Measurements from ENCODE around the gene PKNOX1.
A peak's percentile ranks its signal among the peaks of the same experiment; 100 is the strongest.
"Not testable (repeated sequence)": the region's sequence is repeated elsewhere in the genome, so short reads cannot be mapped to it uniquely, and the experiment has no call there.

Gene PKNOX1

GRCh38 chr21:42938606-42938995 lies 35.8 kb upstream of the PKNOX1 start:
- H3K36me3 ChIP-seq (replicated peaks); in situ Hi-C loops (cut with MboI; ENCODE audit: low sequenced_read_pairs); H3K4me1 ChIP-seq; DNase-seq (ENCODE audit: low spot score in 2 of 2); H3K27me3 ChIP-seq (ENCODE audit: low read depth); H3K9me3 ChIP-seq; H3K4me3 ChIP-seq: not testable (repeated sequence)

DNA sequence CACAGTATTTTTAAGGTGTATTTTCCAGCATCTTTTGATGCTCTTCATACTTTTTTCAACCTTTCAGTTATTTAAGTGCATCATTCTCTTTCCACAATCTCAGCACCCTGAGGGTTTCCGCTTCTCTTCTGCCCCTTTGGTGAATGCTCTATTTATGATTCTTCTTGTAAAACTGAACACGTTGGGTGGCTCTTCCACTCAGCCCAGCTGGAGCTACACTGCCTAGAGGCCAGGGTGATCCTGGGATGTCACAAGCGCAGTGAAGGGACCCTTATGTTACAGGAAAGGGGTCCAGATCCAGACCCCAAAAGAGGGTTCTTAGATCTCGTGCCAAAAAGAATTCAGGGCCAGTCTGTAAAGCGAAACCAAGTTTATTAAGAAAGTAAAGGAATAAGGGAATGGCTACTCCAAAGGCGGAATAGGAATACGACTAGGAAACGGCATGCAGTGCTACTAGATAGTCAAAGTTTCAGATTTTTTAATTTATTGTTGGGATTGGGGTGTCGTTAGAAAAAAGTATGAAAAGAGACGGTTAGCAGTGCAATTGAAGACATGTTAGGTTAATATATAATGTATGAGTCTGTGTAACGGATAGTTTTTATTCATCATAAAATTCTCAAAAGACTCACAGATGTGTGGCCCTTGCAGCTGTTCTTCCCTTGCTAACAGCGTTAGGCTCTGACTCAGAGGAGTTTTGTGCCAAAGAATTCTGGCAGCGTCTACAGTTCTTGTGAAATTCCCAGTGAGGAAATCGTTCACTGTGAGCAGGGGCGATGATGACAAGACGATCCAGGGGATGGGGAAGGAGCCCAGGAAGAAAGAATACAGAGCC lies 34.6 kb upstream of the PKNOX1 start:
- H3K27me3 ChIP-seq (ENCODE audit: low read depth): no peaks in the 10 kb centered on the region
- H3K36me3 ChIP-seq (replicated peaks): no peaks in the 10 kb centered on the region
- H3K4me1 ChIP-seq: no peaks in the 10 kb centered on the region
- in situ Hi-C loops (cut with MboI; ENCODE audit: low sequenced_read_pairs): no loop called here
- no peak overlapping the region for H3K4me3 ChIP-seq
- DNase-seq (ENCODE audit: low spot score in 2 of 2): no peak
- no peaks in the 10 kb centered on the region for H3K9me3 ChIP-seq

GRCh38 chr21:42941696-42942085 lies 32.7 kb upstream of the PKNOX1 start:
- Histone ChIP-seq H3K36me3 (replicated peaks) (no peaks in the 10 kb centered on the region), H3K4me1 (no peaks in the 10 kb centered on the region), H3K27me3 (ENCODE audit: low read depth) (no peaks in the 10 kb centered on the region), H3K4me3 (no peak overlapping the region), H3K9me3 (no peaks in the 10 kb centered on the region)
- in situ Hi-C loops (cut with MboI; ENCODE audit: low sequenced_read_pairs): no loop called here
- no peak for DNase-seq (ENCODE audit: low spot score in 2 of 2)

- Histone ChIP-seq H3K4me3 (no peak overlapping the region), H3K4me1 (no peaks in the 10 kb centered on the region), H3K36me3 (replicated peaks) (no peaks in the 10 kb centered on the region), H3K27me3 (ENCODE audit: low read depth) (no peaks in the 10 kb centered on the region), H3K9me3 (no peaks in the 10 kb centered on the region)
- in situ Hi-C loops (cut with MboI; ENCODE audit: low sequenced_read_pairs): no loop called here
- DNase-seq (ENCODE audit: low spot score in 2 of 2): no peak
Measured at GRCh38 chr21:42942244-42942643, 32.1 kb upstream of the PKNOX1 start.

DNA sequence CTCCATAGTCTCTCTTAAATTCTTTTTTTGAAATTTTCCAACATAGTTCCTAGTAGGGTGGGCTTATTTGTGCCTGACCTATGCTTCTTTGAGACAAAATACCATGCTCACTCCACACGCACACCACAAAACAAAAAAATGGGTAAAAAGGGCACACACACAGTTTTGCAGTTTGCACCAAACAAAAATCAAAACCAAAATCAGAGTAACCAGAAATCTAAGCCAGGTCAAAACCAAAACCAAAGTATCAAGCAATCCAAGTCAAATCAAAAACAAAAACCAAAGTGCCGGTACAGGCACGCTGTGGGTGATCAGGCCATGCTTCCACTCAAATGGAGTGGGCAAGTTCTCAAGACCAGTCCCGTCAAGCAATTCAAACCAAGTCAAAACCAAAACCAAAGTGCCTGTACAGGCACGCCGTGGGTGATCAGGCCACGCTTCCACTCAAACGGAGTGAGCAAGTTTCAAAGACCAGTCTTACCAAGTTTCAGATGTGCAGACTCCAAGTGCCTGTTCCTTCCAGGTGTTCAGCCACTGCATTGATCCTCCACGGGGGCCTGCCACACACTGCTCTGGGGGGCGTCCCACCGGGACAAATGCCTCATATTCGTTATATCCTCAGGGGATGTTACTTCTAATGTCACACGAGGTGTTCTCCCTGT lies 25.1 kb upstream of the PKNOX1 start:
- H3K27me3 ChIP-seq (ENCODE audit: low read depth); H3K4me1 ChIP-seq; in situ Hi-C loops (cut with MboI; ENCODE audit: low sequenced_read_pairs); DNase-seq (ENCODE audit: low spot score in 2 of 2); H3K36me3 ChIP-seq (replicated peaks); H3K9me3 ChIP-seq; H3K4me3 ChIP-seq: not testable (repeated sequence)

DNA sequence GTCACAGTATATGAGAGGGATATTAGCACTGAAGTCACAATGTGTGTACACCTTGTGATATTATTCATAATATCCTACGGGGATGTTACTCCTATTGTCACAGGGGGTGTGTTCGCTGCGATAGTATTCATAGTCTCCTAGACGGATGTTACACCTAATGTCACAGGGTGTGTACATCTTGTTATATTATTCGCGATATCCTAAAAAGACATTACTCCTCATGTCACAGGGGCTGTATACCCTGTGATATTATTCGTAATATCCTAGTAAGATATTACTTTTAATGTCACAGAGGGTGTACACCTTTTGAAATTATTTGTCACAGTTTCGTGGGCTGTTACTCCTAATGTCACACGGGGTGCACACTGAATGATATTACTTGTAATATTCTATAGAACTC lies 23.2 kb upstream of the PKNOX1 start:
- H3K36me3 ChIP-seq (replicated peaks); H3K4me3 ChIP-seq; H3K4me1 ChIP-seq; H3K27me3 ChIP-seq (ENCODE audit: low read depth); in situ Hi-C loops (cut with MboI; ENCODE audit: low sequenced_read_pairs); DNase-seq (ENCODE audit: low spot score in 2 of 2); H3K9me3 ChIP-seq: not testable (repeated sequence)

GRCh38 chr21:42956824-42957630 lies 17.3 kb upstream of the PKNOX1 start:
- in situ Hi-C loops (cut with MboI; ENCODE audit: low sequenced_read_pairs): no loop called here
- H3K27me3 ChIP-seq (ENCODE audit: low read depth): no peaks in the 10 kb centered on the region
- H3K9me3 ChIP-seq: no peaks in the 10 kb centered on the region
- peaks cover 18% of the 10 kb centered on the region for H3K4me1 ChIP-seq
- H3K36me3 ChIP-seq (replicated peaks): no peaks in the 10 kb centered on the region
- DNase-seq (ENCODE audit: low spot score in 2 of 2): peak; percentile 53 to 66
- H3K4me3 ChIP-seq: no peak overlapping the region

DNA sequence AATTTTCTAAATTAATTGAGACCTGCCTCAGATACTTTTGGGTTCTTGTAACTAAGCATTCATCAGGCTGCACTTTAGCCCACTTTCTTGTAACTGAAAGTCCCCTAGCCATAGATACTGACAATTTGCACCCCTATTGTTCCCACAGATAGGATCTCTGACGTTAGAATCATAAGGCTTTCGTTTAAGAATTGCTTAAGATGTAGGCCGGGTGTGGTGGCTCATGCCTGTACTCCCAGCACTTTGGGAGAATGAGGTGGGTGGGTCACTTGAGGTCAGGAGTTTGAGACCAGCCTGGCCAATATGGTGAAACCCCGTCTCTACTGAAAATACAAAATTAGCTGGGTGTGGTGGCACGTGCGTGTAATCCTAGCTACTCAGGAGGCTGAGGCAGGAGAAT lies 16.2 kb upstream of the PKNOX1 start:
- H3K4me3 ChIP-seq; H3K36me3 ChIP-seq (replicated peaks); in situ Hi-C loops (cut with MboI; ENCODE audit: low sequenced_read_pairs); DNase-seq (ENCODE audit: low spot score in 2 of 2); H3K9me3 ChIP-seq; H3K27me3 ChIP-seq (ENCODE audit: low read depth): not testable (repeated sequence)
- H3K4me1 ChIP-seq: peaks cover 23% of the 10 kb centered on the region

DNA sequence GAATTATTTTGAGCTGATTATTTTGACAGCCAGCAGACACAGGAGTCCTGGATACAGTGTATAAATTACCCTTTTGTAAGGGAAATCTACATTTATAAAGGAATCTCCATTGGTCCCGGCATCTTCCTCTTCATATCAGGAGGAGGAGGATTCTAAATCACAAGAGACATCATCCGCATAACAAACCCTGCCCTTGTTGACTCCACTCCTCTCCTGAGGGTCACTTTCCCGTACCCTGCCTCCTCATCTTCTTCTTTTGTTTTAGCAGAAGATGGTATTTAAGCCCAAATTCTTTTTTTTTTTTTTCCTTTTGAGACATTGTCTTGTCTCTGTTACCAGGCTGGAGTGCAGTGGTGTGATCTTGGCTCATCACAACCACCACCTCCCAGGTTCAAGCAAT lies 14.6 kb upstream of the PKNOX1 start:
- Histone ChIP-seq H3K4me3 (no peak overlapping the region), H3K36me3 (replicated peaks) (no peaks in the 10 kb centered on the region), H3K27me3 (ENCODE audit: low read depth) (no peaks in the 10 kb centered on the region), H3K4me1 (peaks cover 23% of the 10 kb centered on the region), H3K9me3 (no peaks in the 10 kb centered on the region)
- in situ Hi-C loops (cut with MboI; ENCODE audit: low sequenced_read_pairs): no loop called here
- DNase-seq (ENCODE audit: low spot score in 2 of 2): peak; percentile 26 to 33

DNA sequence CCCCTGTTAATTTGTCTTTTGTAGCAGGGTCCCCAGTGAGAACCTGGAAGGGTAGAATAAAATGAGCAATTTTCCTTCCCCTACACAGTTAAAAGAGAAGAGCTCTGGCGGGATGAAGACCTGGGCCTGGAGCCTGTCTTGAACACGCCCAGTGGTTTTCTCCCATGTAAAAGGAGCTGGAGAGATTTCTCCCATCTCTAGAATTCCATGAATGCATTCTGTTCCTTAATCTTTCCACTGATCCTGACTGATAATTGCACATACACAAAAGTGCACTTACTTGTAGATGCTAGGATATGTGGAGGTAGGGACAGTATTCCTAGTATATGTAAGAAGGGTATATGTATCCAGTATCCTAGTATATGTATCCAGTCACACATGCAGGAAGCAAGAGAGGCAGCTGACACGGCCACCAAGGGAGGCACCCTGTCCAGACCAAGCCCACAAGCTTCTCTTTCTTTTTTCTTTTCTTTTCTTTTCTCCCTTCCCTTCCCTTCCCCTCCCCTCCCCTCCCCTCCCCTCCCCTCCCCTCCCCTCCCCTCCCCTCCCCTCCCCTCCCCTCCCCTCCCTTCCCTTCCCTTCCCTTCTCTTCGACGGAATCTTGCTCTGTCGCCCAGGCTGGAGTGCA lies 11.9 kb upstream of the PKNOX1 start:
- no peak overlapping the region for H3K4me3 ChIP-seq
- in situ Hi-C loops (cut with MboI; ENCODE audit: low sequenced_read_pairs): no loop called here
- H3K4me1 ChIP-seq: peaks cover 15% of the 10 kb centered on the region
- H3K9me3 ChIP-seq: no peaks in the 10 kb centered on the region
- peak in 1 of 2 experiments; percentile 50 for DNase-seq (ENCODE audit: low spot score in 2 of 2)
- H3K36me3 ChIP-seq (replicated peaks): no peaks in the 10 kb centered on the region
- no peaks in the 10 kb centered on the region for H3K27me3 ChIP-seq (ENCODE audit: low read depth)

- DNase-seq (ENCODE audit: low spot score in 2 of 2): no peak
- H3K9me3 ChIP-seq: no peaks in the 10 kb centered on the region
- no peaks in the 10 kb centered on the region for H3K27me3 ChIP-seq (ENCODE audit: low read depth)
- H3K36me3 ChIP-seq (replicated peaks): no peaks in the 10 kb centered on the region
- H3K4me1 ChIP-seq: peaks cover 7% of the 10 kb centered on the region
- H3K4me3 ChIP-seq: no peak overlapping the region
- in situ Hi-C loops (cut with MboI; ENCODE audit: low sequenced_read_pairs): no loop called here
Measured at GRCh38 chr21:42964086-42964485, 10.3 kb upstream of the PKNOX1 start.

DNA sequence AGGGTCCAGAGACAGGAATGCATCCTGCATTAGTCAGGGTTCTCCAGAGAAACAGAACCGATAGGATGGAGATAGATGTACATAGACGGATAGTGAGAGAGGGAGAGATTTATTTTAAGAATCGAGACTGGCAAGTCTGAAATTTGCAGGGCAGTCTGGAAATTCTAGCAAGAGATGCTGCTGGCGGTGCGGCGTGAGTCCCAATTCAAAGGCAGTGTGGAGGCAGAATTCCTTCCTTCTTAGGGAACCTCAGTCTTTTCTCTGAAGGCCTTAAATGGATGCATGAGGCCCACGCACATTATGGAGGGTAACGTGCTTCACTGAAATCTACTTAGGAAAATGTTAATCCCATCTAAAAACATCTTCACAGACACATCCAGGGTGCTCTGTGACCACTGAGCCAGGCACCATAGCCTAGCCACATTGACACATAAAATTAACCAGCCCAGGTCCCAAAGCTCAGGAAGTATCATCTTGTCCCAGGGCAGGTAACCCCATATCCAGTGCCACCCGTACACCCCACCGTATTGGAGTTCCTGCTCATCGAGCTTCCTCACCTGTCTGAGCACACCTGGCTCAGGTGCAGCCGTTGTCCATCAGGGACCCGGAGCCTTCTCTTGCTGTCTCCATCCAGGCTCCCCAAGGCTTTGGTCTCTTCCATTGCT lies 9.7 kb upstream of the PKNOX1 start:
- peaks cover 7% of the 10 kb centered on the region for H3K4me1 ChIP-seq
- H3K27me3 ChIP-seq (ENCODE audit: low read depth): no peaks in the 10 kb centered on the region
- H3K4me3 ChIP-seq: no peak overlapping the region
- no peaks in the 10 kb centered on the region for H3K36me3 ChIP-seq (replicated peaks)
- in situ Hi-C loops (cut with MboI; ENCODE audit: low sequenced_read_pairs): no loop called here
- no peak for DNase-seq (ENCODE audit: low spot score in 2 of 2)
- no peaks in the 10 kb centered on the region for H3K9me3 ChIP-seq

DNA sequence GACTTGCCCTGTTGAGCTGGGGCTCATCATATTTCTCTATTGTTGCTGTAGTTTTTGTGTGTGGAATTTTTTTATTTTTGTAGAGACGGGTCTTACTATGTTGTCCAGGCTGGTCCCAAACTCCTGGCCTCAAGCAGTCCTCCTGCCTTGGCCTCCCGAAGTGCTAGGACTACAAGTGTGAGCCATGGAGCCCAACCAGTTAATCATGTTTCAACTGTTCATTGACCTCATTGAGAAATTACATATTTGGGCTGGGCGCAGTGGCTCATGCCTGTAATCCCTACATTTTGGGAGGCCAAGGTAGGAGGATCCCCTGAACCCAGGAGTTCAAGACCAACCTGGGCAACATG lies 9.2 kb upstream of the PKNOX1 start:
- peaks cover 7% of the 10 kb centered on the region for H3K4me1 ChIP-seq
- DNase-seq (ENCODE audit: low spot score in 2 of 2): no peak
- no peaks in the 10 kb centered on the region for H3K36me3 ChIP-seq (replicated peaks)
- H3K27me3 ChIP-seq (ENCODE audit: low read depth): no peaks in the 10 kb centered on the region
- in situ Hi-C loops (cut with MboI; ENCODE audit: low sequenced_read_pairs): no loop called here
- H3K4me3 ChIP-seq: no peak overlapping the region
- H3K9me3 ChIP-seq: no peaks in the 10 kb centered on the region
